Measurements from ENCODE around the gene OR1J2. TPM values are rescaled to one million over a fixed set of nuclear protein-coding genes. Genes with fewer than 3 reads are reported as not detected.
"Not testable (repeated sequence)": the region's sequence is repeated elsewhere in the genome, so short reads cannot be mapped to it uniquely, and the experiment has no call there.

The OR1J2 gene
- total and polyA plus RNA-seq, 4 donors: not detected

DNA sequence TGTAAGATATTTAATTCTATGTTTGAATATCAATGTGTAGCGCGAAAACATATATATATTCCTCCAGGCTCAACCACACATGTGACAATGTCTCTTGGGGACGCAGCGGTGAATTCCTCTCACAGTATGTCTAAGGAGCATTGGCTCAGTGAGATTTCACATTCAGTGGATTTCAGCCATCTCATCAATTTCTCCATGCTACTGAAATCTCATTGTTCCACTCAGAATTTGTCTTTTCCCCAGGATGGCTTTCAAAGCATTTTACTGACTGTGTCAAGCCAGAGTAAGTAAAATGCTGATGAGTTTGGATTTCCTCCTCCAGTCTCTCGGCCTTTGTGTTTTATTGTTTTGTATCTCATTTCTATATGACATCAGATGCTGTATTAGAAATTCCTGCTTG is 31.5 kb upstream of the OR1J2 start:
- Histone ChIP-seq H3K36me3 (ENCODE audit: control insufficient read depth, insufficient read depth, low read length) (no peaks in the 10 kb centered on the region), H3K27me3 (ENCODE audit: control insufficient read depth, insufficient read depth, low read length) (peaks cover 5% of the 10 kb centered on the region), H3K4me3 (ENCODE audit: low read depth, low read length) (no peak overlapping the region), H3K27ac (ENCODE audit: low read depth, low read length) (no peak overlapping the region), H3K9me3 (ENCODE audit: control insufficient read depth, insufficient read depth, low read length) (no peaks in the 10 kb centered on the region), H3K4me1 (ENCODE audit: control insufficient read depth, insufficient read depth, low read length) (no peaks in the 10 kb centered on the region)
- 67% methylated on average over 2 of the region's 5 CpGs for WGBS (ENCODE audit: insufficient coverage)
- peak in 1 of 6 donors; percentile 21 for DNase-seq (ENCODE audit: low read depth in 4 of 6, low spot score in 6 of 6)

DNA sequence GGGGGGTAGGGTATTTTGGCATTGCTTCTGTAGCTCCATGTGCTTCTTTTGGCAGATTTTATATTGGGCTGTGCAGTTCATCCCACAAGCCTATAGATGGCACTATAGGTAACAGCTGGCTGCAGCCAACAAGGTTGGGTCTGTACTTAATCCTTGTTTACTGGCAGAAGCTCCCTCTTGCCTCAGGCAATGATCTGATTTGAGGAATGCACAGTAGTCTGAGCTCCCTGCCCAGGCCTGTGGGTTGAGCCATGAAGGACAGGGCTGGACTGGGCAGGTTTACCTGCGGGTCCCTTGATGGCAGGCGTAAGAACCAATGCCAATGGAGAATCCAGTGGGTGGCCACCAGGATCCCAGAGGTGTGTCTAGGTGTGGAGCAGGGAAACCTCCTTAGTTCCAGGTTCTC is 11.7 kb upstream of the OR1J2 start:
- 84% methylated on average over 2 of the region's 2 CpGs for WGBS (ENCODE audit: insufficient coverage)
- peak in 2 of 6 donors; percentile 1 to 6 for DNase-seq (ENCODE audit: low read depth in 4 of 6, low spot score in 6 of 6)
- no peak overlapping the region for H3K27ac ChIP-seq (ENCODE audit: low read depth, low read length)

DNA sequence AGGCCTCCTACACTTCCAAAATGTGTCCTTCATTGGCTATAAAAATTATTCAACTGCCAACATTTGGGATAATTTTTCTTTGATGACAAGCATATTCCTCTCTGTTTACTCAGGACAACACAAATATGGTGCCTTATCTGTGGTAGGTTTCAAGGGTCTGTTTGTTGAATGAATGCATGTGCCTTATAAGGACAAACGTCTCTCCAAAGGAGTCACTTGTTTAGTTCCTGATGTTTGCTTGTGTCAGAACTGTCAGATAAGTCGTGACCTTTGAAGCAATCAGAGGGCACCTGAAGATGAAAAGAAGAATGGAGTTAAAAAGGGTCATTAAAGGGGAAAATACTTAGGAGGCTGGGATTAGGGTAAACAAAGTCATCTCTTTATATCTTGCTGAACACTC is 3.6 kb upstream of the OR1J2 start:
- Histone ChIP-seq H3K36me3 (ENCODE audit: control insufficient read depth, insufficient read depth, low read length) (no peaks in the 10 kb centered on the region), H3K4me1 (ENCODE audit: control insufficient read depth, insufficient read depth, low read length) (no peaks in the 10 kb centered on the region), H3K27ac (ENCODE audit: low read depth, low read length) (no peak overlapping the region), H3K4me3 (ENCODE audit: low read depth, low read length) (no peak overlapping the region), H3K27me3 (ENCODE audit: control insufficient read depth, insufficient read depth, low read length) (no peaks in the 10 kb centered on the region), H3K9me3 (ENCODE audit: control insufficient read depth, insufficient read depth, low read length) (no peaks in the 10 kb centered on the region)
- WGBS (ENCODE audit: insufficient coverage): 58% methylated on average over 2 of the region's 2 CpGs
- no peak for DNase-seq (ENCODE audit: low read depth in 4 of 6, low spot score in 6 of 6)

More for the DNA sequence above, 11.7 kb upstream of the OR1J2 start:
- Histone ChIP-seq H3K4me1 (ENCODE audit: control insufficient read depth, insufficient read depth, low read length) (no peaks in the 10 kb centered on the region), H3K9me3 (ENCODE audit: control insufficient read depth, insufficient read depth, low read length) (peaks cover 3% of the 10 kb centered on the region), H3K4me3 (ENCODE audit: low read depth, low read length) (no peak overlapping the region), H3K27me3 (ENCODE audit: control insufficient read depth, insufficient read depth, low read length) (peaks cover 7% of the 10 kb centered on the region), H3K36me3 (ENCODE audit: control insufficient read depth, insufficient read depth, low read length) (no peaks in the 10 kb centered on the region)

GRCh38 chr9:122518226-122518625 is 7.6 kb downstream of the OR1J2 start:
- DNase-seq (ENCODE audit: low read depth in 4 of 6, low spot score in 6 of 6): no peak
- whole genome bisulfite sequencing (ENCODE audit: insufficient coverage): 64% methylated on average over 2 of the region's 2 CpGs
- Histone ChIP-seq H3K27me3 (ENCODE audit: control insufficient read depth, insufficient read depth, low read length) (no peaks in the 10 kb centered on the region), H3K27ac (ENCODE audit: low read depth, low read length) (no peak overlapping the region), H3K4me1 (ENCODE audit: control insufficient read depth, insufficient read depth, low read length) (no peaks in the 10 kb centered on the region), H3K4me3 (ENCODE audit: low read depth, low read length) (no peak overlapping the region), H3K9me3 (ENCODE audit: control insufficient read depth, insufficient read depth, low read length) (no peaks in the 10 kb centered on the region), H3K36me3 (ENCODE audit: control insufficient read depth, insufficient read depth, low read length) (no peaks in the 10 kb centered on the region)

GRCh38 chr9:122518841-122519240 is 8.2 kb downstream of the OR1J2 start, which contains the start of gene OR1J4:
TSS of gene OR1J4 (plus strand) at chr9:122519141. CDS start at chr9:122519141, 0 bp downstream.
- Histone ChIP-seq H3K4me1 (ENCODE audit: control insufficient read depth, insufficient read depth, low read length) (no peaks in the 10 kb centered on the region), H3K27ac (ENCODE audit: low read depth, low read length) (no peak within 1 kb of the TSS), H3K36me3 (ENCODE audit: control insufficient read depth, insufficient read depth, low read length) (no peaks in the 10 kb centered on the region), H3K4me3 (ENCODE audit: low read depth, low read length) (no peak within 1 kb of the TSS), H3K9me3 (ENCODE audit: control insufficient read depth, insufficient read depth, low read length) (no peaks in the 10 kb centered on the region), H3K27me3 (ENCODE audit: control insufficient read depth, insufficient read depth, low read length) (no peaks in the 10 kb centered on the region)
- no peak for DNase-seq (ENCODE audit: low read depth in 4 of 6, low spot score in 6 of 6)
- no CpG with 5 or more reads among the region's 4 CpGs for WGBS (ENCODE audit: insufficient coverage)

GRCh38 chr9:122519376-122519775 is 8.8 kb downstream of the OR1J2 start:
- Histone ChIP-seq H3K36me3 (ENCODE audit: control insufficient read depth, insufficient read depth, low read length) (no peaks in the 10 kb centered on the region), H3K27ac (ENCODE audit: low read depth, low read length) (no peak overlapping the region), H3K9me3 (ENCODE audit: control insufficient read depth, insufficient read depth, low read length) (no peaks in the 10 kb centered on the region), H3K4me1 (ENCODE audit: control insufficient read depth, insufficient read depth, low read length) (no peaks in the 10 kb centered on the region), H3K4me3 (ENCODE audit: low read depth, low read length) (no peak overlapping the region), H3K27me3 (ENCODE audit: control insufficient read depth, insufficient read depth, low read length) (no peaks in the 10 kb centered on the region)
- 94% methylated on average over 3 of the region's 3 CpGs for WGBS (ENCODE audit: insufficient coverage)
- no peak for DNase-seq (ENCODE audit: low read depth in 4 of 6, low spot score in 6 of 6)

DNA sequence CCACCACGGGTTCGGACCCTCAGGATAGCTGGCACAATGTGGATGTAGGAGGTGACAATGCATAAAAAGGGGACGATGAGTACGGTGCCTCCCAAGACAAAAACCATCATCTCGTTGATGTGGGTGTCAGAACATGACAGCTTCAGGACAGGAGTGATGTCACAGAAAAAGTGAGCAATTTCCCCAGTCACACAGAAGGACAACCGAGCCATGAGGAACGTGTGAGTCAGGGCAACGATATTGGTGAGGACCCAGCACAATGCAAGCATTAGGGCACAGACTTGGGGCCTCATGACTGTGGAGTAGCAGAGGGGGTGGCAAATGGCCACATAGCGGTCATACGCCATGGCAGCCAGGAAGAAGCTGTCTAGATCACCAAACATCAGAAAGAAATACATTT is 16.0 kb downstream of the OR1J2 start:
- WGBS (ENCODE audit: insufficient coverage): 85% methylated on average over 6 of the region's 10 CpGs
- H3K9me3 ChIP-seq (ENCODE audit: control insufficient read depth, insufficient read depth, low read length): no peaks in the 10 kb centered on the region

DNA sequence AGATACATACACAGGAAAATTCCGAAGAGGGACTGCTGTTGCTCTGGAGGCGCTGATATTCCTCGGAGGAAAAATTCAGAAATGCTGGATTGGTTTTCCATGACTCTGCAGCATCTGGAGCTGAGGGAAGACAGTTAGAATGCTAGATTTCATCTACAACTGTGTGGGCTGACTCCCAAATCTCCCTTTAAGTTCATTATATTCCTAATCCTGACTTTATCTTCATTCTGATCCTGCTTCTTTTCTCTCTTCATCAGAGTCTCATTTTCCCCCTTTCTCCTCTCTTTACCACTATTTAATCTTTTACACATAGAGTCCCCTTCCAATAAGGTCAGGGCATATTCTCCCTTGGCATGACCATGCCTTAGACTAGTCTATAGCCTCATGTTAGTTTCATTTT is 16.6 kb downstream of the OR1J2 start, which contains the start of gene OR1N1:
OR1N1 (minus strand) TSS at position 101 of the 400 bp plus-strand sequence; CDS start at position 101, 0 bp downstream.
- no peak within 1 kb of the TSS for H3K4me3 ChIP-seq (ENCODE audit: low read depth, low read length)
- no peak within 1 kb of the TSS for H3K27ac ChIP-seq (ENCODE audit: low read depth, low read length)
- 84% methylated on average over 3 of the region's 3 CpGs for WGBS (ENCODE audit: insufficient coverage)
- no peaks in the 10 kb centered on the region for H3K4me1 ChIP-seq (ENCODE audit: control insufficient read depth, insufficient read depth, low read length)
- H3K36me3 ChIP-seq (ENCODE audit: control insufficient read depth, insufficient read depth, low read length): no peaks in the 10 kb centered on the region
- no peak for DNase-seq (ENCODE audit: low read depth in 4 of 6, low spot score in 6 of 6)
- H3K27me3 ChIP-seq (ENCODE audit: control insufficient read depth, insufficient read depth, low read length): no peaks in the 10 kb centered on the region
- no peaks in the 10 kb centered on the region for H3K9me3 ChIP-seq (ENCODE audit: control insufficient read depth, insufficient read depth, low read length)

More for the DNA sequence above, 16.0 kb downstream of the OR1J2 start:
- no peaks in the 10 kb centered on the region for H3K27me3 ChIP-seq (ENCODE audit: control insufficient read depth, insufficient read depth, low read length)
- no peak for DNase-seq (ENCODE audit: low read depth in 4 of 6, low spot score in 6 of 6)
- H3K27ac ChIP-seq (ENCODE audit: low read depth, low read length): no peak overlapping the region
- no peaks in the 10 kb centered on the region for H3K36me3 ChIP-seq (ENCODE audit: control insufficient read depth, insufficient read depth, low read length)
- no peaks in the 10 kb centered on the region for H3K4me1 ChIP-seq (ENCODE audit: control insufficient read depth, insufficient read depth, low read length)
- no peak overlapping the region for H3K4me3 ChIP-seq (ENCODE audit: low read depth, low read length)

- DNase-seq (ENCODE audit: low read depth in 4 of 6, low spot score in 6 of 6); H3K27ac ChIP-seq (ENCODE audit: low read depth, low read length); H3K27me3 ChIP-seq (ENCODE audit: control insufficient read depth, insufficient read depth, low read length); H3K36me3 ChIP-seq (ENCODE audit: control insufficient read depth, insufficient read depth, low read length); H3K9me3 ChIP-seq (ENCODE audit: control insufficient read depth, insufficient read depth, low read length); H3K4me3 ChIP-seq (ENCODE audit: low read depth, low read length); H3K4me1 ChIP-seq (ENCODE audit: control insufficient read depth, insufficient read depth, low read length): not testable (repeated sequence)
- 81% methylated on average over 4 of the region's 4 CpGs for WGBS (ENCODE audit: insufficient coverage)
Measured at GRCh38 chr9:122531157-122531556, 20.6 kb downstream of the OR1J2 start.

DNA sequence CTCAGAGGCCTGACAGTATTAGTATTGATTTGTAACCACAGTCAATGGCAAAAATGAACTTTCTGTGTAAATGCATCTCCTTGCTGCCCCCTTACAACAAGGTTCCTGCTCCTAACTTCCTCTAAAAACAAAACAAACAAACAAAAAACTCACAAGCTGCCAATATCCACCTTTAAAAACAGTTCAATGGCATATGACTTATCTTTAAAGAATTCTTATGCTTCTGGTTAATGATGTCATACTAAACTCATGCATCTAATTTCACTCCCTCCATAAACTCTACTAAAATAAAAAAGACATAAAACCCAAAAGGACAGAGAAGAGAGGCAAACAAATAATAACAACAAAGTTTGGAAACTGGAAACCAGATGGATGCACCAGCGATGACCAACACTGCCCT is 25.5 kb downstream of the OR1J2 start:
- H3K27ac ChIP-seq (ENCODE audit: low read depth, low read length): no peak overlapping the region
- no peaks in the 10 kb centered on the region for H3K9me3 ChIP-seq (ENCODE audit: control insufficient read depth, insufficient read depth, low read length)
- no peaks in the 10 kb centered on the region for H3K27me3 ChIP-seq (ENCODE audit: control insufficient read depth, insufficient read depth, low read length)
- no peak for DNase-seq (ENCODE audit: low read depth in 4 of 6, low spot score in 6 of 6)
- H3K4me1 ChIP-seq (ENCODE audit: control insufficient read depth, insufficient read depth, low read length): no peaks in the 10 kb centered on the region
- no peaks in the 10 kb centered on the region for H3K36me3 ChIP-seq (ENCODE audit: control insufficient read depth, insufficient read depth, low read length)
- H3K4me3 ChIP-seq (ENCODE audit: low read depth, low read length): no peak overlapping the region
- WGBS (ENCODE audit: insufficient coverage): no CpG with 5 or more reads among the region's 1 CpG

All from spinal cord (tissue), 10 donors.